GM12878 (cell line): Measurements from ENCODE around the gene USP14. TPM values are rescaled to one million over a fixed set of nuclear protein-coding genes. Genes with fewer than 3 reads are reported as not detected.

Source experiments
- ATAC-seq: fragments of 200-7000 bp; cut with Tn5 transposase; 3 replicates; pipeline ENCODE4 v1.9.1; 2020; ENCODE audit warnings: mild to moderate bottlenecking, moderate library complexity
- BruUV-seq: library from RNA; stranded (reverse); fragments of 400-500 nt; replicated peaks from 2 replicates; lab custom pipeline; 2021; lab: Mats Ljungman, UMichigan
- CTCF ChIA-PET: fragments of 300-600 bp; sonication (Branson Sonifier 250); formaldehyde crosslinking; extraction: SDS; loops from one replicate; lab custom pipeline; 2021; ENCODE audit warnings: inconsistent platforms; lab: Yijun Ruan, JAX
- POLR2A ChIA-PET: fragments of 350-600 bp; formaldehyde crosslinking; extraction: SDS; loops from one replicate; lab custom pipeline; 2021; ENCODE audit warnings: inconsistent platforms; lab: Charles Lee
- RAD21 ChIA-PET: fragments of 300-600 bp; sonication (Branson Sonifier 250); formaldehyde crosslinking; loops from one replicate; lab custom pipeline; 2023; ENCODE audit warnings: antibody characterized with exemption; ENCODE audit not compliant: unreplicated experiment; lab: Charles Lee
- SMC1A ChIA-PET: fragments of 300-600 bp; sonication (Branson Sonifier 250); formaldehyde crosslinking; loops from one replicate; lab custom pipeline; 2023; ENCODE audit not compliant: unreplicated experiment, uncharacterized antibody; lab: Charles Lee
- DNase-seq: peaks from one replicate; pipeline ENCODE4 v3.0.0-alpha.2; 2011; ENCODE audit warnings: low read depth, low spot score
- FAIRE-seq: peaks from 3 replicates; lab custom pipeline; 2011; peaks lifted over from hg19 to GRCh38; lab: Jason Lieb, UNC
- H2AFZ ChIP-seq: 2 replicates; pipeline ENCODE4 v1.6.0; 2011; ENCODE audit warnings: low read depth, low read length, control low read depth; ENCODE audit not compliant: control insufficient read depth
- H3K27ac ChIP-seq: 2 replicates; pipeline ENCODE4 v1.5.1; 2011; ENCODE audit warnings: control low read depth; ENCODE audit not compliant: control insufficient read depth, insufficient read depth
- H3K27me3 ChIP-seq, 2 experiments: replicated peaks in 1 of 2; 2 replicates each; pipeline versions ENCODE4 v1.6.0 to v1.6.1; 2011; ENCODE audit warnings: low read length in 1 of 2; ENCODE audit not compliant: control insufficient read depth in 2 of 2, insufficient read depth in 2 of 2
- H3K36me3 ChIP-seq, 2 experiments: 2 replicates each; pipeline ENCODE4 v1.5.1; 2011; ENCODE audit warnings: low read length in 1 of 2; ENCODE audit not compliant: control insufficient read depth in 2 of 2, insufficient read depth in 2 of 2
- H3K4me1 ChIP-seq: 2 replicates; pipeline ENCODE4 v1.6.1; 2011; ENCODE audit warnings: mild to moderate bottlenecking, low read length, moderate library complexity, mixed read lengths; ENCODE audit not compliant: control insufficient read depth, insufficient read depth
- H3K4me2 ChIP-seq: 2 replicates; pipeline ENCODE4 v1.6.0; 2011; ENCODE audit warnings: control low read depth; ENCODE audit not compliant: control insufficient read depth, insufficient read depth
- H3K4me3 ChIP-seq: fragments of 200-600 bp; sonication (generic); 2 replicates; pipeline ENCODE4 v1.5.1; 2016
- H3K79me2 ChIP-seq: 2 replicates; pipeline ENCODE4 v1.6.0; 2011; ENCODE audit warnings: low read length; ENCODE audit not compliant: control insufficient read depth, insufficient read depth
- H3K9ac ChIP-seq: 2 replicates; pipeline ENCODE4 v1.8.0; 2011; ENCODE audit warnings: low read length, control low read depth, mixed read lengths; ENCODE audit not compliant: control insufficient read depth, insufficient read depth
- H3K9me3 ChIP-seq: replicated peaks from 3 replicates; pipeline ENCODE4 v1.5.1; 2011; ENCODE audit warnings: mild to moderate bottlenecking, low read length; ENCODE audit not compliant: control insufficient read depth, insufficient read depth
- H4K20me1 ChIP-seq: 2 replicates; pipeline ENCODE4 v1.6.0; 2011; ENCODE audit not compliant: control insufficient read depth, insufficient read depth
- ASH2L ChIP-seq: fragments of 300-600, 200-600 bp; sonication (generic); IDR thresholded peaks from 2 replicates; pipeline ENCODE4 v1.6.1; 2017; ENCODE audit warnings: low read depth, mild to moderate bottlenecking, borderline replicate concordance
- HDGF ChIP-seq: fragments of 450-650 bp; IDR thresholded peaks from 2 replicates; pipeline ENCODE4 v1.6.1; 2016; ENCODE audit warnings: antibody characterized with exemption
- MEF2A ChIP-seq: IDR thresholded peaks from 2 replicates; pipeline ENCODE4 v1.6.1; 2011; ENCODE audit warnings: low read depth, mild to moderate bottlenecking, low read length, moderate library complexity; ENCODE audit not compliant: insufficient read depth
- MEF2B ChIP-seq: fragments of 450-650 bp; IDR thresholded peaks from 2 replicates; pipeline ENCODE4 v1.6.1; 2018; ENCODE audit warnings: mild to moderate bottlenecking, moderate library complexity; ENCODE audit not compliant: partially characterized antibody, poor library complexity, severe bottlenecking
- NR2C1 ChIP-seq: fragments of 450-650 bp; IDR thresholded peaks from 2 replicates; pipeline ENCODE4 v1.6.1; 2017; ENCODE audit warnings: antibody characterized with exemption, mild to moderate bottlenecking, moderate library complexity
- PBX3 ChIP-seq: IDR thresholded peaks from 2 replicates; pipeline ENCODE4 v1.6.1; 2011; ENCODE audit warnings: mild to moderate bottlenecking, low read depth, low read length, moderate library complexity; ENCODE audit not compliant: insufficient replicate concordance
- POLR2AphosphoS2 ChIP-seq: IDR thresholded peaks from 2 replicates; pipeline ENCODE4 v1.6.1; 2011; ENCODE audit warnings: low read depth, mild to moderate bottlenecking, low read length, improper control_type of control experiment, moderate library complexity
- SIN3A ChIP-seq: IDR thresholded peaks from 2 replicates; pipeline ENCODE4 v1.6.1; 2012; ENCODE audit warnings: low read depth, low read length, improper control_type of control experiment
- SIX5 ChIP-seq: IDR thresholded peaks from 2 replicates; pipeline ENCODE4 v1.6.1; 2011; ENCODE audit warnings: mild to moderate bottlenecking, low read depth, low read length, moderate library complexity; ENCODE audit not compliant: severe bottlenecking
- SP1 ChIP-seq: IDR thresholded peaks from one replicate; pipeline ENCODE4 v1.6.1; 2011; ENCODE audit warnings: low read depth, low read length
- SREBF1 ChIP-seq: IDR thresholded peaks from 2 replicates; pipeline ENCODE4 v1.6.1; 2012; ENCODE audit warnings: mild to moderate bottlenecking, low read length
- SRF ChIP-seq, 2 experiments: IDR thresholded peaks; 2 replicates each; pipeline ENCODE4 v1.6.1; 2011; ENCODE audit warnings: low read depth in 2 of 2, low read length in 2 of 2, mild to moderate bottlenecking in 1 of 2, moderate library complexity in 1 of 2
- WGBS: methylation state at CpG from one replicate; pipeline ENCODE4 v1.1.6; 2016; ENCODE audit warnings: low lambda C conversion rate; ENCODE audit not compliant: insufficient replicate concordance, insufficient coverage; ENCODE audit errors: missing lambda C conversion rate; 5-methylcytosine and 5-hydroxymethylcytosine counted together
- in situ Hi-C: fragments of 300-500 bp; cut with MboI; formaldehyde crosslinking; loops from 9 replicates; pipeline ENCODE4 v1.14.3; 2018; ENCODE audit warnings: mixed read lengths
- intact Hi-C: fragments of 100-400 bp; cut with micrococcal nuclease; formaldehyde crosslinking; loops from one replicate; pipeline ENCODE4 v1.14.2; 2022; ENCODE audit not compliant: unreplicated experiment
- polyA plus RNA-seq, 11 experiments: library from polyadenylated mRNA; depleted of rRNA in 4 of 11; unstranded in 6 of 11; stranded (reverse) in 5 of 11; fragments of >200 nt; fragmentation: Nextera tagmentation in 4 of 11; fragmentation: Illumina TruSeq in 1 of 11; extraction: Ambion mirVana in 4 of 11; extraction: Trizol in 1 of 11; gene quantifications; 1 replicate in 1 of 11; 2 replicates in 10 of 11; pipeline versions ENCODE4 v1.2.1 to v1.2.3, GENCODE V29; 2011 to 2016; ENCODE audit warnings: inconsistent platforms in 2 of 11, missing spikeins in 2 of 11, low read depth in 1 of 11
- total RNA-seq, 4 experiments: library from RNA; depleted of rRNA in 3 of 4; stranded (reverse); fragments of >200 nt in 3 of 4; fragmentation: Illumina TruSeq in 1 of 4; extraction: Trizol in 1 of 4; gene quantifications; 2 replicates each; pipeline versions ENCODE4 v1.2.1 to v1.2.3, GENCODE V29; 2013 to 2021
- TF ChIP-seq, protein P1 (sequence below): fragments of 450-650 bp; IDR thresholded peaks from 2 replicates; pipeline ENCODE4 v1.6.1; 2018; ENCODE audit warnings: mild to moderate bottlenecking, low read depth, moderate library complexity; ENCODE audit not compliant: partially characterized antibody

Gene USP14
- total and polyA plus RNA-seq, 10 of the 15 experiments (the other 5 are each of a cell fraction or from before 2014, with no cell fraction given): 14.3 to 127 (median 29.6) TPM

- RAD21 ChIA-PET: no interaction called here
- TSS peak; percentile 22 for BruUV-seq
- Histone ChIP-seq H3K27me3 (no peaks in the 10 kb centered on the region), H3K4me1 (no peaks in the 10 kb centered on the region), H3K4me2 (no peak overlapping the region), H3K27ac (no peak overlapping the region), H3K9me3 (no peaks in the 10 kb centered on the region), H3K4me3 (no peak overlapping the region), H2AFZ (no peak overlapping the region), H3K79me2 (no peaks in the 10 kb centered on the region), H3K36me3 (peaks cover 1 to 15% of the 10 kb centered on the region in 2 experiments; a peak in 3 of 4 replicates), H4K20me1 (no peaks in the 10 kb centered on the region), H3K9ac (no peak overlapping the region)
- in situ Hi-C loops: no loop called here
- TF ChIP-seq HDGF (no peak), SIX5 (no peak), SREBF1 (no peak), PBX3 (no peak), SRF (IDR thresholded peaks at IDR 0.05; ENCODE audit: low read depth in 2 of 2, low read length in 2 of 2) (no peak), SP1 (no peak), MEF2B (no peak), NR2C1 (no peak), ASH2L (no peak), POLR2AphosphoS2 (no peak), MEF2A (no peak), SIN3A (no peak)
- TF ChIP-seq, protein P1, sequence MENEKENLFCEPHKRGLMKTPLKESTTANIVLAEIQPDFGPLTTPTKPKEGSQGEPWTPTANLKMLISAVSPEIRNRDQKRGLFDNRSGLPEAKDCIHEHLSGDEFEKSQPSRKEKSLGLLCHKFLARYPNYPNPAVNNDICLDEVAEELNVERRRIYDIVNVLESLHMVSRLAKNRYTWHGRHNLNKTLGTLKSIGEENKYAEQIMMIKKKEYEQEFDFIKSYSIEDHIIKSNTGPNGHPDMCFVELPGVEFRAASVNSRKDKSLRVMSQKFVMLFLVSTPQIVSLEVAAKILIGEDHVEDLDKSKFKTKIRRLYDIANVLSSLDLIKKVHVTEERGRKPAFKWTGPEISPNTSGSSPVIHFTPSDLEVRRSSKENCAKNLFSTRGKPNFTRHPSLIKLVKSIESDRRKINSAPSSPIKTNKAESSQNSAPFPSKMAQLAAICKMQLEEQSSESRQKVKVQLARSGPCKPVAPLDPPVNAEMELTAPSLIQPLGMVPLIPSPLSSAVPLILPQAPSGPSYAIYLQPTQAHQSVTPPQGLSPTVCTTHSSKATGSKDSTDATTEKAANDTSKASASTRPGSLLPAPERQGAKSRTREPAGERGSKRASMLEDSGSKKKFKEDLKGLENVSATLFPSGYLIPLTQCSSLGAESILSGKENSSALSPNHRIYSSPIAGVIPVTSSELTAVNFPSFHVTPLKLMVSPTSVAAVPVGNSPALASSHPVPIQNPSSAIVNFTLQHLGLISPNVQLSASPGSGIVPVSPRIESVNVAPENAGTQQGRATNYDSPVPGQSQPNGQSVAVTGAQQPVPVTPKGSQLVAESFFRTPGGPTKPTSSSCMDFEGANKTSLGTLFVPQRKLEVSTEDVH: no peak
- intact Hi-C loops: no loop called here
- 85% methylated on average over 5 of the region's 5 CpGs for WGBS
- CTCF ChIA-PET: interaction anchor here (1.1 to 2.1 kb wide), 2 partner anchors 14 kb away, joined by 3 to 5 read pairs; partner anchors contain the start of gene USP14
- no peak for FAIRE-seq
- SMC1A ChIA-PET: interaction anchor here (2.1 kb wide), 1 partner anchor 13 kb away, joined by 5 read pairs; no protein-coding TSS in a partner anchor
- ATAC-seq: no peak
- POLR2A ChIA-PET: no interaction called here
- no peak for DNase-seq
Measured at GRCh38 chr18:172361-172760, 14.0 kb downstream of the USP14 start.
